Measurements from ENCODE around the gene CYTH3.

- TF ChIP-seq ELF1 (tag; IDR thresholded peaks at IDR 0.05), result no peak
- no peak for TF ChIP-seq CREM (IDR thresholded peaks at IDR 0.05; ENCODE audit: low read depth)
- TF ChIP-seq CHCHD3 (CRISPR knock-in tag; IDR thresholded peaks at IDR 0.05), result no peak
- no peak for TF ChIP-seq POLR2A (conservative IDR thresholded peaks at IDR 0.05)
- no peak for TF ChIP-seq EP300 (IDR thresholded peaks at IDR 0.05; ENCODE audit: low read length)
- no peak for TF ChIP-seq SAFB (IDR thresholded peaks at IDR 0.05; ENCODE audit: borderline replicate concordance, low read depth, low read length)
- TF ChIP-seq TRIM28 (IDR thresholded peaks at IDR 0.05), result no peak
- TF ChIP-seq IRF1 (CRISPR knock-in tag; IDR thresholded peaks at IDR 0.05; ENCODE audit: borderline replicate concordance), result no peak
- no peak for TF ChIP-seq FOXK2 (conservative IDR thresholded peaks at IDR 0.05 in 1 of 2, IDR thresholded peaks at IDR 0.05 in 1 of 2; ENCODE audit: low read depth in 2 of 2)
- no peak for TF ChIP-seq NELFE (IDR thresholded peaks at IDR 0.05; ENCODE audit: insufficient read depth, insufficient read length)
- TF ChIP-seq ZNF274 (IDR thresholded peaks at IDR 0.05; ENCODE audit: borderline replicate concordance, low read depth, low read length), result no peak
- no peak for TF ChIP-seq ESRRA (IDR thresholded peaks at IDR 0.05; ENCODE audit: borderline replicate concordance, low read depth)
- TF ChIP-seq STAG1 (CRISPR knock-in tag; IDR thresholded peaks at IDR 0.05; ENCODE audit: borderline replicate concordance), result no peak
- no peak for TF ChIP-seq CTCF (IDR thresholded peaks at IDR 0.05 in 2 of 3, conservative IDR thresholded peaks at IDR 0.05 in 1 of 3; ENCODE audit: insufficient read depth in 2 of 3, low read depth in 1 of 3, low read length in 3 of 3)
Observed at GRCh38 chr7:6254866-6255265, 17.6 kb downstream of the CYTH3 start.

All from K562 (cell line).